SU-DHL-6 (cell line): ENCODE measurements around the gene UBB.
"Not testable (repeated sequence)": the region's sequence is repeated elsewhere in the genome, so short reads cannot be mapped to it uniquely, and the experiment has no call there.

Source experiments
- H2AFZ ChIP-seq: fragments of 200-600 bp; sonication (generic); 2 replicates; pipeline ENCODE4 v1.6.1; 2014; ENCODE audit warnings: low read depth, mild to moderate bottlenecking, moderate library complexity, mixed read lengths, antibody characterized with exemption, low read length; ENCODE audit not compliant: severe bottlenecking
- H3F3A ChIP-seq: fragments of 200-600 bp; shearing (Covaris generic); 2 replicates; pipeline ENCODE4 v1.6.0; 2016; ENCODE audit warnings: antibody characterized with exemption, mild to moderate bottlenecking; ENCODE audit not compliant: insufficient read depth
- H3K27ac ChIP-seq: fragments of 200-600 bp; sonication (generic); 2 replicates; pipeline ENCODE4 v1.5.1; 2016; ENCODE audit warnings: low read depth, mild to moderate bottlenecking, low read length, moderate library complexity, mixed read lengths
- H3K27me3 ChIP-seq: fragments of 200-600 bp; sonication (generic), shearing (Covaris generic); 2 replicates; pipeline ENCODE4 v1.6.0; 2014; ENCODE audit warnings: mild to moderate bottlenecking, low read length
- H3K36me3 ChIP-seq: fragments of 200-600 bp; sonication (generic); 2 replicates; pipeline ENCODE4 v1.6.1; 2014; ENCODE audit warnings: mild to moderate bottlenecking, low read length, mixed read lengths
- H3K4me2 ChIP-seq: fragments of 300-600, 200-600 bp; shearing (Covaris generic), sonication (generic); 2 replicates; pipeline ENCODE4 v1.6.0; 2014; ENCODE audit warnings: low read length, low read depth, mild to moderate bottlenecking; ENCODE audit not compliant: poor library complexity, severe bottlenecking
- H3K4me3 ChIP-seq: fragments of 200-600 bp; sonication (generic); 2 replicates; pipeline ENCODE4 v1.5.1; 2014; ENCODE audit warnings: antibody characterized with exemption, low read length, mild to moderate bottlenecking, mixed read lengths; ENCODE audit not compliant: insufficient read depth, poor library complexity, severe bottlenecking
- H3K79me2 ChIP-seq: fragments of 200-600 bp; sonication (generic); 2 replicates; pipeline ENCODE4 v1.6.1; 2014; ENCODE audit warnings: mild to moderate bottlenecking, low read length, moderate library complexity; ENCODE audit not compliant: insufficient read depth
- H3K9ac ChIP-seq: fragments of 200-600 bp; sonication (generic); 2 replicates; pipeline ENCODE4 v1.7.0; 2014; ENCODE audit warnings: mild to moderate bottlenecking, low read length
- H3K9me2 ChIP-seq: fragments of 200-600 bp; sonication (generic); replicated peaks from 2 replicates; pipeline ENCODE4 v1.6.1; 2014; ENCODE audit warnings: low read length; ENCODE audit not compliant: insufficient read depth
- H3K9me3 ChIP-seq: fragments of 200-600 bp; sonication (generic); 2 replicates; pipeline ENCODE4 v1.6.1; 2014; ENCODE audit warnings: low read length, mixed read lengths; ENCODE audit not compliant: insufficient read depth
- H4K20me1 ChIP-seq: fragments of 200-600 bp; sonication (generic); 2 replicates; pipeline ENCODE4 v1.6.1; 2014; ENCODE audit warnings: low read depth, mild to moderate bottlenecking, antibody characterized with exemption, low read length, moderate library complexity, mixed read lengths
- CTCF ChIP-seq: fragments of 200-600 bp; sonication (generic); IDR thresholded peaks from one replicate; pipeline ENCODE4 v1.5.1; 2017; ENCODE audit warnings: antibody characterized with exemption, mild to moderate bottlenecking, low read length, moderate library complexity; ENCODE audit not compliant: insufficient read depth, poor library complexity, severe bottlenecking
- EZH2phosphoT487 ChIP-seq: fragments of 200-600 bp; sonication (generic), shearing (Covaris generic); conservative IDR thresholded peaks from 2 replicates; pipeline ENCODE4 v1.6.1; 2018; ENCODE audit warnings: mild to moderate bottlenecking, antibody characterized with exemption, low read length, moderate library complexity, mixed read lengths

UBB gene

GRCh38 chr17:16384557-16384956 lies 3.7 kb downstream of the UBB start:
- H2AFZ ChIP-seq = no peak overlapping the region
- H4K20me1 ChIP-seq = no peaks in the 10 kb centered on the region
- H3K27me3 ChIP-seq = no peaks in the 10 kb centered on the region
- no peaks in the 10 kb centered on the region for H3K36me3 ChIP-seq
- H3K4me3 ChIP-seq = no peak overlapping the region
- H3K4me2 ChIP-seq = no peak overlapping the region
- no peak overlapping the region for H3K9ac ChIP-seq
- no peak overlapping the region; the same call in 1 of the 2 replicates for H3K27ac ChIP-seq
- no peaks in the 10 kb centered on the region for H3K9me2 ChIP-seq
- TF ChIP-seq CTCF (no peak), EZH2phosphoT487 (no peak)
- no peaks in the 10 kb centered on the region for H3K9me3 ChIP-seq
- peaks cover 9% of the 10 kb centered on the region for H3K79me2 ChIP-seq
- peaks cover 17% of the 10 kb centered on the region for H3F3A ChIP-seq

- Histone ChIP-seq H3F3A (peaks cover 17% of the 10 kb centered on the region), H3K4me3 (peak overlapping the region; percentile 58), H3K27ac (peak overlapping the region; percentile 48), H3K9ac (peak overlapping the region; percentile 58), H2AFZ (peak overlapping the region; percentile 100), H3K4me2 (peak overlapping the region; percentile 87)
- H3K36me3 ChIP-seq, H3K27me3 ChIP-seq, H3K79me2 ChIP-seq, H4K20me1 ChIP-seq, H3K9me3 ChIP-seq, H3K9me2 ChIP-seq: not testable (repeated sequence)
These were observed 5.2 kb downstream of the UBB start for GRCh38 chr17:16386126-16386507.

- Histone ChIP-seq H2AFZ (no peak overlapping the region), H3K4me3 (no peak overlapping the region), H3K9ac (no peak overlapping the region), H3K27me3 (no peaks in the 10 kb centered on the region), H4K20me1 (no peaks in the 10 kb centered on the region), H3F3A (no peaks in the 10 kb centered on the region), H3K9me2 (no peaks in the 10 kb centered on the region), H3K27ac (no peak overlapping the region), H3K36me3 (no peaks in the 10 kb centered on the region), H3K9me3 (no peaks in the 10 kb centered on the region), H3K79me2 (no peaks in the 10 kb centered on the region), H3K4me2 (no peak overlapping the region)
- TF ChIP-seq CTCF (no peak), EZH2phosphoT487 (no peak)
These were observed 10.6 kb downstream of the UBB start for GRCh38 chr17:16391451-16391850.

GRCh38 chr17:16392491-16392890 lies 11.6 kb downstream of the UBB start:
- not testable (repeated sequence) for H3K4me2 ChIP-seq, H3K4me3 ChIP-seq, H4K20me1 ChIP-seq, H3K9me2 ChIP-seq, H3K36me3 ChIP-seq, H2AFZ ChIP-seq, H3K79me2 ChIP-seq, H3K9me3 ChIP-seq, H3K27me3 ChIP-seq, H3K27ac ChIP-seq, H3F3A ChIP-seq, H3K9ac ChIP-seq

GRCh38 chr17:16395887-16396286 lies 15.0 kb downstream of the UBB start:
- not testable (repeated sequence) for H3K27me3 ChIP-seq, H3K9ac ChIP-seq, H3K27ac ChIP-seq, H2AFZ ChIP-seq, H3K36me3 ChIP-seq, H3K9me2 ChIP-seq, H3K4me3 ChIP-seq, H3K9me3 ChIP-seq, H3F3A ChIP-seq, H3K4me2 ChIP-seq, H3K79me2 ChIP-seq, H4K20me1 ChIP-seq

- not testable (repeated sequence) for H3K9ac ChIP-seq, H2AFZ ChIP-seq, H3K79me2 ChIP-seq, H3K27ac ChIP-seq, H3K27me3 ChIP-seq, H3K9me2 ChIP-seq, H3F3A ChIP-seq, H3K36me3 ChIP-seq, H4K20me1 ChIP-seq, H3K4me3 ChIP-seq, H3K4me2 ChIP-seq, H3K9me3 ChIP-seq
These were observed 15.8 kb downstream of the UBB start for GRCh38 chr17:16396693-16397092.
